Measurements from ENCODE around the gene SPATA3. TPM values are rescaled to one million over a fixed set of nuclear protein-coding genes. Genes with fewer than 3 reads are reported as not detected.

The SPATA3 gene
- total and polyA plus RNA-seq, 2 of the 13 experiments (the other 11 are each of a cell fraction or from before 2014, with no cell fraction given), result not detected

- TF ChIP-seq, protein P1, sequence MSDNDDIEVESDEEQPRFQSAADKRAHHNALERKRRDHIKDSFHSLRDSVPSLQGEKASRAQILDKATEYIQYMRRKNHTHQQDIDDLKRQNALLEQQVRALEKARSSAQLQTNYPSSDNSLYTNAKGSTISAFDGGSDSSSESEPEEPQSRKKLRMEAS (IDR thresholded peaks at IDR 0.05), result no peak
- TF ChIP-seq ZNF20 (CRISPR knock-in tag; IDR thresholded peaks at IDR 0.05) (0 out of 2 replicates have a peak, but pooled peaks have one; percentile 31), RFXAP (CRISPR knock-in tag; IDR thresholded peaks at IDR 0.05; ENCODE audit: borderline replicate concordance) (peak; percentile 94), TFE3 (CRISPR knock-in tag; IDR thresholded peaks at IDR 0.05) (peak; percentile 94), CHD4 (IDR thresholded peaks at IDR 0.05; ENCODE audit: borderline replicate concordance, low read length) (peak; percentile 91; the same call in 1 of the 2 replicates), EEA1 (CRISPR knock-in tag; IDR thresholded peaks at IDR 0.05; ENCODE audit: borderline replicate concordance) (no peak), SP140L (CRISPR knock-in tag; IDR thresholded peaks at IDR 0.05; ENCODE audit: borderline replicate concordance) (peak; percentile 78; the same call in 1 of the 2 replicates), NR2F1 (CRISPR knock-in tag; IDR thresholded peaks at IDR 0.05) (peak; percentile 98), KDM2A (CRISPR knock-in tag; IDR thresholded peaks at IDR 0.05; ENCODE audit: borderline replicate concordance, low read depth) (peak; percentile 96), TEAD2 (CRISPR knock-in tag; IDR thresholded peaks at IDR 0.05) (peak; percentile 74; the same call in 1 of the 2 replicates), PCBP2 (optimal IDR thresholded peaks at IDR 0.05; ENCODE audit: low read depth, low read length, poor library complexity, severe bottlenecking) (no peak), ZNF232 (CRISPR knock-in tag; IDR thresholded peaks at IDR 0.05; ENCODE audit: borderline replicate concordance) (peak; percentile 98), ZBTB3 (CRISPR knock-in tag; IDR thresholded peaks at IDR 0.05; ENCODE audit: borderline replicate concordance, low read depth) (0 out of 2 replicates have a peak, but pooled peaks have one; percentile 88), ZFP90 (CRISPR knock-in tag; IDR thresholded peaks at IDR 0.05; ENCODE audit: borderline replicate concordance) (peak; percentile 98), GTF3A (CRISPR knock-in tag; conservative IDR thresholded peaks at IDR 0.05) (peak; percentile 73; the same call in 1 of the 2 replicates), ATF1 (CRISPR knock-in tag; IDR thresholded peaks at IDR 0.05) (peak; percentile 54; the same call in 1 of the 2 replicates), SSRP1 (CRISPR knock-in tag; IDR thresholded peaks at IDR 0.05) (peak; percentile 94), ZBTB25 (CRISPR knock-in tag; IDR thresholded peaks at IDR 0.05) (peak; percentile 80)
- TF ChIP-seq, protein P2, sequence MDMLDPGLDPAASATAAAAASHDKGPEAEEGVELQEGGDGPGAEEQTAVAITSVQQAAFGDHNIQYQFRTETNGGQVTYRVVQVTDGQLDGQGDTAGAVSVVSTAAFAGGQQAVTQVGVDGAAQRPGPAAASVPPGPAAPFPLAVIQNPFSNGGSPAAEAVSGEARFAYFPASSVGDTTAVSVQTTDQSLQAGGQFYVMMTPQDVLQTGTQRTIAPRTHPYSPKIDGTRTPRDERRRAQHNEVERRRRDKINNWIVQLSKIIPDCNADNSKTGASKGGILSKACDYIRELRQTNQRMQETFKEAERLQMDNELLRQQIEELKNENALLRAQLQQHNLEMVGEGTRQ (IDR thresholded peaks at IDR 0.05; ENCODE audit: low read depth, low read length), result 0 out of 2 replicates have a peak, but pooled peaks have one; percentile 10
- TF ChIP-seq, protein P2 (CRISPR knock-in tag; IDR thresholded peaks at IDR 0.05; ENCODE audit: borderline replicate concordance), result no peak
- TF ChIP-seq, protein P3, sequence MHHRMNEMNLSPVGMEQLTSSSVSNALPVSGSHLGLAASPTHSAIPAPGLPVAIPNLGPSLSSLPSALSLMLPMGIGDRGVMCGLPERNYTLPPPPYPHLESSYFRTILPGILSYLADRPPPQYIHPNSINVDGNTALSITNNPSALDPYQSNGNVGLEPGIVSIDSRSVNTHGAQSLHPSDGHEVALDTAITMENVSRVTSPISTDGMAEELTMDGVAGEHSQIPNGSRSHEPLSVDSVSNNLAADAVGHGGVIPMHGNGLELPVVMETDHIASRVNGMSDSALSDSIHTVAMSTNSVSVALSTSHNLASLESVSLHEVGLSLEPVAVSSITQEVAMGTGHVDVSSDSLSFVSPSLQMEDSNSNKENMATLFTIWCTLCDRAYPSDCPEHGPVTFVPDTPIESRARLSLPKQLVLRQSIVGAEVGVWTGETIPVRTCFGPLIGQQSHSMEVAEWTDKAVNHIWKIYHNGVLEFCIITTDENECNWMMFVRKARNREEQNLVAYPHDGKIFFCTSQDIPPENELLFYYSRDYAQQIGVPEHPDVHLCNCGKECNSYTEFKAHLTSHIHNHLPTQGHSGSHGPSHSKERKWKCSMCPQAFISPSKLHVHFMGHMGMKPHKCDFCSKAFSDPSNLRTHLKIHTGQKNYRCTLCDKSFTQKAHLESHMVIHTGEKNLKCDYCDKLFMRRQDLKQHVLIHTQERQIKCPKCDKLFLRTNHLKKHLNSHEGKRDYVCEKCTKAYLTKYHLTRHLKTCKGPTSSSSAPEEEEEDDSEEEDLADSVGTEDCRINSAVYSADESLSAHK (CRISPR knock-in tag; IDR thresholded peaks at IDR 0.05; ENCODE audit: borderline replicate concordance), result no peak
Measured at GRCh38 chr2:231050018-231050901, 54.3 kb downstream of the SPATA3 start (continued).
